HG03460 (cell line): ENCODE data around the gene MUC22.
"Not testable (repeated sequence)": the region's sequence is repeated elsewhere in the genome, so short reads cannot be mapped to it uniquely, and the experiment has no call there.

ENCODE experiments used
- ATAC-seq: cut with Tn5 transposase; IDR thresholded peaks from one replicate; pipeline ENCODE4 v1.9.1; 2021; ENCODE audit not compliant: unreplicated experiment

MUC22 gene

DNA sequence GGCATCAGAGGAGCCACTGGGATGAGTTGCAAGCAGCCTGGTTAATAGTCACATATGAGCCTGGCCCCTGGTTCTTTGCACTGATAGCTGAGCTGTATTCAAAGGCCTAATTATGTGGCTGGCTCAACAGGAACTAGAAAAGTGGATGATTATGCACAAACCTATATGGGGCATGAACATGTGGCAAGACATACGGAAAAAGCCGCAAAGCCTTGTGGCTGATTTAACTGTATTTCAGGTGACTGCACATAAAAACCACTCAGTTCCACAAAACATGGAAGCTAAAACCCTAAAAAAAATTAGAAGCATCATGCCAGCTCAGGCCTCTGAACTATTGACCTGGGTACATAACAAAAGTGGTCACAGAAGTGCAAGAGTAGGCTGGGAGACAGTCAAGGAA lies 13.0 kb upstream of the MUC22 start:
- no peak for ATAC-seq

DNA sequence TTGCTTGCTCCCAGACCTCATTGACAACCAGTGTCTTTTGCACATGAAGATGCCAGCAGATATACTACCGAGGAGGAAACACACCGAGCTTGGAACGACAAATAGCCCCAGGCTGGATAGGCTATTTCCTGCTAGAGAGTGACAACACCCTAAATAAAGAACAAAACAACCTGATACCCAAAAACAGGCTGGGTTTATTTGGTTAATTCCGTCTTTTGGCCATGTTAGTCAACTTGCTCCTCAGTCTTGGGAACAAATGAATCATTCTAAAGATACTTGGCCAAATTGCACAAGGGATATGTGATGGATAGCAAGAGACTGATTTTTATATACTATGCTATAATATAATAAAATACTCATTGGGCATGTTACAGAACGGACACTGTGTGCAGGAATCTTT lies 11.5 kb upstream of the MUC22 start:
- ATAC-seq: no peak

DNA sequence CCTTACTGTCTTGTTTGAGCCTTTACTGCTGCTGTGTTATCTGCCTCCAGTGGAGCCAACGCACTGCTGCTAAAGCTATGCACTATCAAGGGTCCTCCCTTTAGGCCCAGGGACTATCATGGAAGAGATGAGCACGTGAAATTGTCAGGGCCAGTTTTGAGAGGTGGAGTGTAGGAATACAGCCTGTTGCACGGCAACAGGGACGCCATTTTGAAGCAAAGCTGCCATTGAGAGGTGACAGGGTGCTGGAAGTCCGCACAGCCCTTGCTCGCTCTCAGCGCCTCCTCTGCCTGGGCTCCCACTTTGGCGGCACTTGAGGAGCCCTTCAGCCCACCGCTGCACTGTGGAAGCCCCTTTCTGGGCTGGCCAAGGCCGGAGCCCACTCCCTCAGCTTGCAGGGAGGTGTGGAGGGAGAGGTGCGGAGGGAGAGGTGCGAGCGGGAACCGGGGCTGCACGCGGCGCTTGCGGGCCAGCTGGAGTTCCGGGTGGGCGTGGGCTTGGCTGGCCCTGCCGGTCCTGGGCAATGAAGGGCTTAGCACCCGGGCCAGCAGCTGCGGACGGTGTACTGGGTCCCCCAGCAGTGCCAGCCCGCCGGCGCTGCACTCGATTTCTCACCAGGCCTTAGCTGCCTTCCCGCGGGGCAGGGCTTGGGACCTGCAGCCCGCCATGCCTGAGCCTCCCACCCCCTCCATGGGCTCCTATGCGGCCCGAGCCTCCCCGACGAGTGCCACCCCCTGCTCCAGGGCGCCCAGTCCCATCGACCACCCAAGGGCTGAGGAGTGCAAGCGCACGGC lies 10.0 kb upstream of the MUC22 start:
- ATAC-seq: not testable (repeated sequence)

DNA sequence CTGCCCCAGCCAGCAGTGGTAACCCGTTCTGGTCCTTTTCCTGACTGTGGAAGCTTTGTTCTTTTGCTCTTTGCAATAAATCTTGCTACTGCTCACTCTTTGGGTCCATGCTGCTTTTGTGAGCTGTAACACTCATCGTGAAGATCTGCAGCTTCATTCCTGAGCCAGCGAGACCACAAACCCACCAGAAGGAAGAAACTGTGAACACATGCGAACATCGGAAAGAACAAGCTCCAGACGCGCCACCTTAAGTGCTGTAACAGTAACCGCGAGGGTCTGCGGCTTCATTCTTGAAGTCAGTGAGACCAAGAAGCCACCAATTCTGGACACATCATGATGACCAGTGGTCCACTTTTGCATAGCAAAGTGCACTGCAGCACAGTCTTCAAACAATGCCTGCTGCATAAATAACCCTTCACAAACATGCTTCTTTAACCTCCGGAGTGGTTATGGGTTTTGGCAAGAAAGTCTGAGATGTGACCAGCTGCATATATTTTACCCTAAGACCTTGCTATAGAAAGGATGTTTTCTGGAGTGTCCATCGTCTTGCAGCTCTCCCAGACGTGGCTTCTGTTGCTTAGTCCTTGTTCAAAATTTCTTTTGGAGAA lies 8.9 kb upstream of the MUC22 start:
- no peak for ATAC-seq

DNA sequence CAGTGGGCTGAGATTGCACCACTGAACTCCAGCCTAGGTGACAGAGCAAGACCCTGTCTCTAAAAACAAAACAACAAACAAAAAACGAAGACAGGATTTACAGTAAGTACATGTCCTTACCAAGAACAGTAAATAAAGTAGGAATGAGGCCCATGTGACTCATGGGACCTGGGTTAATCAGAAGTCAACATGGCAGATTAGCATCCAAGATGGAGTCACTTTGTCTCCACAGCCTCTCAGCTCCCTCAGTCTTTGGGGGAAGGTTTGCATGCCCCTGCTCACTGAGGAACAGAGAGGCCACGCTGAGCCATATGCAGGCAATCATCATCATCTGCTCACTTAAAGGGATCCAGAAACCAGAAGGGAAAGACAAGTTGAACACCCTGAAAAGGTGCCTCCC lies 7.8 kb upstream of the MUC22 start:
- no peak for ATAC-seq

DNA sequence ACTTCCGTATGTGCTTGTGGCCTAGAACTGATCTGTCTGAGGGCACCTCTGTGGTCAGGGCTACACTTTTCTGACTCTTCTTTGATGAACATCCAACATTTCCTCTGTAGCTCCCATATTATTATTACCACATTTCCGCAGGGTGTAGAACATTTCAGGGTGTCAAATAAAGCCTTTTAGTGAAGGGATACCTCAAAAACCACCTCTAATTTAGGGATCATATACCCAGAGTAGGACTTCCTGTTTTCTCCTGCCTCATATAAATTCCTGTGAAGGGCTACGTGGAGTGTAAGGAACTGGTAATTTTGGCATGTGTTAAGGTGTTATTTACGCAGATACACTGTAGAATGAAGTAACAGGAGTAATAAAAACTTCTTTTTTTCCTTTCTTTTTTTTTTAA lies 5.5 kb upstream of the MUC22 start:
- ATAC-seq: no peak

DNA sequence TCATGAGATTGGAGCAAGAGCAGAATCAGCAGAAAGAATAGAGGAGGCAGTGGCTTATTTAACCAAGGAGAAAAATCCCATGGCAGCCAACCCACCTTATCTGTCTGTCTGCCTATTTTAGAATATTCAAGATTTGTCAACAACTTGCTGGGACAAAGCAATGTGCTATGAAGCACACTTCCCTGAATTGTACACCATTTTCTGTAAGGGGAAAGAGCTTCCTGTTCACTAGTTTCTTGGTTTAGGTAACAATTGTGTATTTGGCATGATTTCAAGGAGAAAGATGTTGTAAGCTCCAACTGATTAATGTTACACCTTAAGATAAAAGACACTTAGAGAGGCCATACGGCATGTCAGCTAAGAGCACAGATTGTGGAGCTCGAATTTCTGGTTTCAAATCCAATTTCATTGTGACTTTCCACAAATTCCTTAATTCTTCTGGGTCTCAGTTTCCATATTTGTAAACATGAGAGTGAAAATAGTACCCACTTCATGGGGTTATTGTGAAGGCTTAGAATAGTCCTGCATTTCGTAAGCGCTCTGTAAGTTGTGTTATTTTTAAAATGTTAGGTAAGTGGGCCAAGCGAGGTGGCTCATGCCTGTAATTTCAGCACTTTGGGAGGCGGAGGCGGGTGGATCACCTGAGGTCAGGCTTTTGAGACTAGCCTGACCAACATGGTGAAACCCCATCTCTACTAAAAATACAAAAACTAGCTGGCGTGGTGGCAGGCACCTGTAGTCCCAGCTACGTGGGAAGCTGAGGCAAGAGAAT lies 4.8 kb upstream of the MUC22 start:
- no peak for ATAC-seq

DNA sequence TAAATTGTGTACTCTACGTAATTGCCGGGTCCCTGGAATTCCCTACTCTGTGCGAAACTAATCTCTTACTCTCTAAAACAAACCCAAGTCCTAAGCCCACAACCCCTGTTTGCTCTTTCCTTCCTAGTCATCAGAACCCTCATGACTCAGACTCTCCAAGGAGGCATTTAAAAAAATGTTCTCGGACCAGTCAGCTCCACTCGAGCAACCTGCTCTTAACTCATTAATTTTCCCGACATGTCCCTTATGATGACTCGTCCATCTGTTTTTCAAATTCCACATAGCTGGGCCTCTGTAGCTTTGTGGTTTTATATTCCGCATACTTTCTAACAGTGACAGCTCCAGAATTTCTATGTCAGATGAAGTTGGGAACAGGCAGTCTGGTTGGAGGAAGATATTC lies 2.6 kb upstream of the MUC22 start:
- no peak for ATAC-seq

DNA sequence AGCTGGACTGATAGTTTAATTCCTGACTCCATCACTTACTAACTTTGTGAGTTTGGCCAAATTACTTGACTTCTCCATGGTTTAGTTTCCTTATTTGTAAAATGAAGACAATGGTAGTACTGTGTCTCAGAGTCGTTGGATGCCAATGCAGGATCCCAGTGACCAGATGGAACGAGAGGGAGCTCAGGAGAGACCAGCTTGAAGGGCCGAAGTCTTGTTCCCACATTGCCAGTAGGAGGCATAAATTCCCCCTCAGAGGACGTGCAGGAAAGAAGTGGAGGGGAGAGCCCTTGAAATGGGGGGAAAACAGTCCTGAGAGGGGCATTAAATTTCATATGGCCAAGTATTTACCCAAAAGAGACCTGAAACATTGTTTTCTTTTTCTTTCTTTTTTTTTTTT lies 2.1 kb upstream of the MUC22 start:
- no peak for ATAC-seq

DNA sequence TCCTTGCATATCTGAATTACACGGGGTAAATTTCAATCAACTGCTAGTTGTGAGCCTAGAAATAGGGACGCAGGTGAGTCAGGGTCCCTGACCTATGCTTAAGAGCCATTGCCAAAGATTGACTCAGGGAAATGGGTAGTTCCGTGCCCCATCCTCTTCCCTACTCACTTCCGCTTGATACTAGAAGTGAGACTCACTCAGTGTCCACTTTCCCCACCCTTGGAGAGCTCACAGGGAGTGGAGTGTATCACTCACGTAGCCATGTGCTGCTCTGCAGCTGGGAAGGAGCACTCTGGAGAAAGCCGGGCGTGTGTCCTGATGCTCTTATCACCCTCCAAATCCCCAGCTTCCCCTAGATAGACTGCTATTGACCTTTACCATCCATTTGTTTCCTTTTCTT lies 543 bp upstream of the MUC22 start:
- ATAC-seq: no peak

DNA sequence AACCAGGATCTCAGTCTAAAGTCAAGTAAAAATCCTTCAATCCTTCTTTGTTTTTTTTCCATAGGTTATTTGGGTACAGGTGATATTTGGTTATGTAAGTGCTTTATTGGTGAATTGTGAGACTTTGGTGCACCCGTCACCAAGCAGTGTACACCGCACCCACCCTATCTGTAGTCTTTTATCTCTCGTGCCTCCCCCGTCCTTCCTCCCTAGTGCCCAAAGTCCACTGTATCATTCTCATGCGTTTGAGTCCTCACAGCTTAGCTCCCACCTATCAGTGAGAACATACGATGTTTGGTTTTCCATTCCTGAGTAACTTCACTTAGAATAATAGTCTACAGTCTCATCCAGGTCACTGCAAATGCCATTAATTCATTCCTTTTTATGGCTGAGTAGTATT lies 879 bp downstream of the MUC22 start:
- ATAC-seq: no peak

DNA sequence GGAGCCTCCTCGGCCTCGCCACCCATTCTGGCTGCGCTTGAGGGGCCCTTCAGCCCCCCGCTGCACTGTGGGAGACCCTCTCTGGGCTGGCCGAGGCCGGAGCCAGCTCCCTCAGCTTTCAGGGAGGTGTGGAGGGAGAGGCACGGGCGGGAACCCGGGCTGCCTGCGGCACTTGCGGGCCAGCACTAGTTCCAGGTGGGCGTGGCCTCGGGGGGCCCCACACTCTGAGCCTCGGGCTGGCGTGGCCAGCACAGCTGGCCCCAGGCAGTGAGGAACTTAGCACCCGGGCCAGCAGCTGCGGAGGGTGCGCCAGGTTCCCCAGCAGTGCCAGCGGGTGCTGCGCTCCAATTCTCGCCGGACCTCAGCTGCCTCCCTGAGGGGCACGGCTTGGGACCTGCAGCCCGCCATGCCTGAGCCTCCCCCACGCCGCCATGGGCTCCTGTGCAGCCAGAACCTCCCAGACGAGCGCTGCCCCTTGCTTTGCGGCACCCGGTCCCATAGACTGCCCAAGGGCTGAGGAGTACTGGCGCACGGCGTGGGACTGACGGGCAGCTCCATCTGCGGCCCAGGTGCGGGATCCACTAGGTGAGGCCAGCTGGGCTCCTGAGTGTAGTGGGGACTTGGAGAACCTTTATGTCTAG lies 6.5 kb downstream of the MUC22 start:
- ATAC-seq: no peak

DNA sequence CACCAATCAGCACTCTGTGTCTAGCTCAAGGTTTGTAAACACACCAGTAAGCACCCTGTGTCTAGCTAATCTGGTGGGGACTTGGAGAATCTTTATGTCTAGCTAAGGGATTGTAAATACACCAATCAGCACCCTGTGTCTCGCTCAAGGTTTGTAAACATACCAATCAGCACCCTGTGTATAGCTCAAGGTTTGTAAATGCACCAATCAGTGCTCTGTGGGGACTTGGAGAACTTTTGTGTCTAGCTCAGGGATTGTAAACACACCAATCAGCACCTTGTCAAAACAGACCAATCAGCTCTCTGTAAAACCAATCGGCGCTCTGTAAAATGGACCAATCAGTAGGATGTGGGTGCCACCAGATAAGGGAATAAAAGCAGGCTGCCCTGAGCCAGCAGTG lies 7.2 kb downstream of the MUC22 start:
- ATAC-seq: not testable (repeated sequence)

DNA sequence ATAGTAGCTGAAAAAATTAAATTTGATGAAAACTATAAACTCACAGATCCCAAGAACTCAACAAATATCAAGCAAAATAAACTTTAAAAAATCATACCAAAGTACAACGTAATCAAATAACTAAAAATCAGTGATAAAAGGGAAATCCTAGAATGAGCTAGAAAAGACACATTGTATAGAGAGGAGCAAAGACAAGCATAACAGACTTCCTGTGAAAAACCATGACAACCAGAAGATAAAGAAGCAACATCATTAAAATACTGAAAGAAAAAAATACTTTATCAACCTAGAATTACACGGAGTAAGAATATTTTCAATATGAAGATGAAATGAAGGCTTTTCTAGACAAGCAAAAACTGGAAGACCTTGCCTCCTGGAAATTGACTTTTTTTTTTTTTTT lies 9.8 kb downstream of the MUC22 start:
- ATAC-seq: no peak

DNA sequence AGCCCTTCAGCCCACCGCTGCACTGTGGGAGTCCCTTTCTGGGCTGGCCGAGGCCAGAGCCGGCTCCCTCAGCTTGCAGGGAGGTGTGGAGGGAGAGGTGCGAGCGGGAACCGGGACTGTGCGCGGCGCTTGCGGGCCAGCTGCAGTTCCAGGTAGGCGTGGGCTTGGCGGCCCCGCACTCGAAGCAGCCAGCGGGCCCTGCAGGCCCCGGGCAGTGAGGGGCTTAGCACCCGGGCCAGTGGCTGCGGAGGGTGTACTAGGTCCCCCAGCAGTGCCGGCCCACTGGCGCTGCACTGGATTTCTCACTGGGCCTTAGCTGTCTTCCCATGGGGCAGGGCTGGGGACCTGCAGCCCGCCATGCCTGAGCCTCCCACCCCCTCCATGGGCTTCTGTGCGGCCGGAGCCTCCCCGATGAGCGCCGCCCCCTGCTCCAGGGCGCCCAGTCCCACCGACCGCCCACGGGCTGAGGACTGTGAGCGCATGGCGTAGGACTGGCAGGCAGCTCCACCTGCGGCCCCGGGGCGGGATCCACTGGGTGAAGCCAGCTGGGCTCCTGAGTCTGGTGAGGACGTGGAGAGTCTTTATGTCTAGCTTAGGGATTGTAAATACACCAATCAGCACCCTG lies 10.5 kb downstream of the MUC22 start:
- ATAC-seq: not testable (repeated sequence)

DNA sequence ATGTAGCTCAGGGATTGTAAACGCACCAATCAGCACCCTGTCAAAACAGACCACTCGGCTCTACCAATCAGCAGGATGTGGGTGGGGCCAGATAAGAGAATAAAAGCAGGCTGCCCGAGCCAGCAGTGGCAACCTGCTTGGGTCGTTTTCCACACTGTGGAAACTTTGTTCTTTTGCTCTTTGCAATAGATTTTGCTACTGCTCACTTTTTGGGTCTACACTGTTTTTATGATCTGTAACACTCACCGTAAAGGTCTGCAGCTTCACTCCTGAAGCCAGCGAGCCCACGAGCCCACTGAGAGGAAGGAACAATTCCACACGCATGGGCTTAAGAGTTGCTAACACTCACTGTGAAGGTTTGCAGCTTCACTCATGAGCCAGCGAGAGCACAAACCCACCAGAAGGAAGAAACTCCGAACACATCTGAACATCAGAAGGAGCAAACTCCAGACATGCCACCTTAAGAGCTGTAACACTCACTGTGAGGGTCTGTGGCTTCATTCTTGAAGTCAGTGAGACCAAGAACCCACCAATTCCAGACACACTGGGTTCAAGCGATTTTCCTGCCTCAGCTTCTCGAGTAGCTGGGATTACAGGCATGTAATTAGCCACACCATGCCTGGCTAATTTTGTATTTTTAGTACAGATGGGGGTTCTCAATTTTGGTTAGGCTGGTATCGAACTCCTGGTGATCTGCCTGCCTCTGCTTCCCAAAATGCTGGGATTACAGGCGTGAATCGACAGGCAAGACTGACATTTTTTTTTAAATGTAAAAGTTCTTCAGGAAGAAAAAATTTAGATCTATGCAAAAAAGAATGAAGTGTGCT lies 11.6 kb downstream of the MUC22 start:
- ATAC-seq: not testable (repeated sequence)

DNA sequence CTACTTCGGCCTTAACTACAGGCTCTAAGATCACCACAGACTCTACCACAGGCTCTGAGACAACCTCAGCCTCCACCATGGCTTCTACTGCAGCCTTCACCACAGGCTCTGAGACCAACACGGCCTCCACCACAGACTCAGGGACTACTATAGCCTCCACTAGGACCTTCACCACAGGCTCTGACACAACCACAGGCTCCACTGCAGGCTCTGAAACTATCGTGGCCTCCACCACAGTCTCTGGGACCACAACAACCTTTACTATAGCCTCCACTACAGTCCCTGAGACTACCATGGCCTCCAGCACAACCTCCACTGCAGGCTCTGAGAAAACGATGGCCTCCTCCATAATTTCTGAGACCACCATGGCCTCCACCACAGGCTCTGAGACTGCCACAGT lies 15.3 kb downstream of the MUC22 start:
- ATAC-seq: no peak

DNA sequence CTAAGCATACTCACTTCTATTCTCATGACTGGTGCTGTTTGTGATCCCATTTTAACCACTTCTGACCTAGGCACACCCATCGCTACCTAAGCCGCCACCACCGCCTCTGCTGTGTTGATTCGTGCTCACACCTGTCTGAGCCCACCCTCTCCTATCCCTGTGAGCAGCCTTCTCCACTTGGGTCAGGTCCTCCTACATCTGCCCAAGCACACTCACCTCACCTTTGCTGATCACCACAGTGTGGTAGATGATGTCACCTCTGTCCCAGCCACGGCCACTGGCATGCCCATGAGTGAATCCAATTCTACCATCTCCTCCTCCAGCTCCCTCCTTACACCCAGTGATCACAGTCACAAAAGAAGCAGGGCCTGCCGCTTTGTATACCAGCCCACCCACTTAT lies 20.8 kb downstream of the MUC22 start:
- ATAC-seq: no peak

DNA sequence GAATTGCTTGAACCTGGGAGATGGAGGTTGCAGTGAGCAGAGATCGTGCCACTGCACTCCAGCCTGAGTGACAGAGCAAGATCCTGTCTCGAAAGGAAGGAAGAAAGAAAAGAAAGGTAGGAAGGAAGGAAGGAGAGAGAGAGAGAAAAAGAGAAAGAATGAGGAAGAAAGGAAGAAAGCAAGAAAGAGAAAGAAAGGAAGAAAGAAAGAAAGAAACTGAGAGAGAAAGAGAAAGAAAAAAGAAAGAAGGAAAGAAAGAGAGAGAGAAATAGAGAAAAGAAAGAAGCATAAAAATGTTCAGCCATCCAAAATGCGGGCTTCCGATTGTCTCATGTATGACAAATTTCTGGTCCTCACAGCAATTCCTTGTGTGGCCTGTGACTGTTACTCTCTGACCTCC lies 22.8 kb downstream of the MUC22 start:
- no peak for ATAC-seq

DNA sequence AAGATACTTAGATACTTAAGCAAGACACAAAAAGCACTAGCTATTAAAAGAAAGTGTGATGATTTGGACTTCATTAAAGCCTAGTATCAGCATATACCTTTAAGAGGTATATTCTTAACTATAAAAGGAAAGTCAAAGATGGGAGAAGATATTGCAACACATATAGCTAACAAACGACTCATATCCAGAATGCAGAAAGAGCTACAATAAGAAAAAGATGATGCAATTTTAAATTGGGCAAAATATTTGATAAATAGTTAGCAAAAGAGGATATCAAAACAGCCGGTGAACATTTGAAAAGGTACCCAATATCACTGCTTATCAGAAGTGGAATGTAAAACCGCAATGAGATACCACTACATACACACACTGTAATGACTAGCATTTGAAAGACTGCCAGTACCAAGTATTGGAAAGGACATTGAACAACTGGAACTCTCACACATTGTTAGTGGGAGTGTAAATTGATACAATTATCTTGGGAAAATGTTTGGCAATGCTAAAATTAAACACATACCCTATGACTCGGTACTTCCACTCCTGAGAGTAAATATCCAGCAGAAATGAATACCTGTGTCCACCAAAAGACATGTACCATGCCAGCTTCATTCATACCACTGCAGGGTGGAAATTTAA lies 25.7 kb downstream of the MUC22 start:
- no peak for ATAC-seq
